ENCODE results near the gene GYG2. TPM values are rescaled to one million over a fixed set of nuclear protein-coding genes. Genes with fewer than 3 reads are reported as not detected.
A peak's percentile ranks its signal among the peaks of the same experiment; 100 is the strongest.
"Not testable (repeated sequence)": the region's sequence is repeated elsewhere in the genome, so short reads cannot be mapped to it uniquely, and the experiment has no call there.

GYG2 gene
- total RNA-seq, 1 donor from 2014 or later = 75.6 TPM

GRCh38 chrX:2917767-2918166 is 89.0 kb downstream of the GYG2 start:
- no peak for DNase-seq (ENCODE audit: low read depth, low spot score)
- H3K36me3 Mint-ChIP-seq (ENCODE audit: low read depth) = peaks cover 25% of the 10 kb centered on the region
- peaks cover 7% of the 10 kb centered on the region for H3K9me3 Mint-ChIP-seq
- peaks cover 22% of the 10 kb centered on the region for H3K4me1 Mint-ChIP-seq
- no peak overlapping the region for H3K4me3 Mint-ChIP-seq
- no peaks in the 10 kb centered on the region for H3K27me3 Mint-ChIP-seq (ENCODE audit: low read depth)
- TF ChIP-seq CTCF (conservative IDR thresholded peaks at IDR 0.05) = no peak
- no peak overlapping the region for H3K27ac Mint-ChIP-seq (ENCODE audit: unreplicated experiment)

DNA sequence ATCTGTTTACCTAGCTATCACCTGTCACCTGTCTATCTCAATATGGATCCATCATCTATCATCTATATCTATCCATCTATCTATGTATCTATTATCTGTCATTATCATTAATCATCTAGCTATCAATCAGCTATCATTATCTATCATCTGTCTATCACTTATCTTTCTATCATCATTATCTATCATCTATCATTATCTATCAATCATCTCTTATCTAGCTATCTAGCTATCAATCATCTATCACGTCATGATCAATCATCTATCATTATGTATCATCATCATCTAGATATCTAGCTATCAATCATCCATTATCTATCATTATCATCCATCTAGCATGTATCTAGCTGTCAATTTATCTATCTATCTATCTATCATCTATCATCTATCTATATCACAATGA is 92.5 kb downstream of the GYG2 start:
- no peak overlapping the region for H3K4me3 Mint-ChIP-seq
- H3K27me3 Mint-ChIP-seq (ENCODE audit: low read depth) = no peaks in the 10 kb centered on the region
- peaks cover 10% of the 10 kb centered on the region for H3K4me1 Mint-ChIP-seq
- H3K27ac Mint-ChIP-seq (ENCODE audit: unreplicated experiment) = no peak overlapping the region
- peaks cover 16% of the 10 kb centered on the region for H3K36me3 Mint-ChIP-seq (ENCODE audit: low read depth)
- TF ChIP-seq CTCF (conservative IDR thresholded peaks at IDR 0.05) = no peak
- peaks cover 3% of the 10 kb centered on the region for H3K9me3 Mint-ChIP-seq
- DNase-seq (ENCODE audit: low read depth, low spot score) = no peak

GRCh38 chrX:2921750-2922149 is 93.0 kb downstream of the GYG2 start:
- Mint-ChIP-seq H3K36me3 (ENCODE audit: low read depth) (peaks cover 14% of the 10 kb centered on the region), H3K4me3 (no peak overlapping the region), H3K9me3 (peaks cover 3% of the 10 kb centered on the region), H3K27me3 (ENCODE audit: low read depth) (no peaks in the 10 kb centered on the region), H3K4me1 (peaks cover 16% of the 10 kb centered on the region), H3K27ac (ENCODE audit: unreplicated experiment) (no peak overlapping the region)
- TF ChIP-seq CTCF (conservative IDR thresholded peaks at IDR 0.05) = no peak
- no peak for DNase-seq (ENCODE audit: low read depth, low spot score)

DNA sequence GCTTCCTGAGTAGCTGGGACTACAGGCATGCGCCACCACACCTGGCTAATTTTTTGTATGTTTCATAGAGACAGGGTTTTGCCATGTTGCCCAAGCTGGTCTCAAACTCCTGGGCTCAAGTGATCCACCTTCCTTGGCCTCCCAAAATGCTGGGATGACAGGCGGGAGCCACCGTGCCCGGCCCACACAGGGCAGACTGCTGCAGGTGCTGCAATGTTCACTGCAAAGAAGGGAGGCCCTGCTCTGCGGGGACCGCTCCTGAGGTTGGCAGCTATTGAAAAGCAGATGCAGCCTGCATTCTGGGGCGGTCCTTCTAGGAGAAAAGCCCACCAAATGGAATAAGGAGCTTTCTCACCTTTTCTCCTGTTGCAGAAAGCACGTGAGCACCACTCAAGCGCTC is 95.4 kb downstream of the GYG2 start:
- H3K27ac Mint-ChIP-seq (ENCODE audit: unreplicated experiment) = no peak overlapping the region
- TF ChIP-seq CTCF (conservative IDR thresholded peaks at IDR 0.05) = no peak
- H3K9me3 Mint-ChIP-seq = peaks cover 6% of the 10 kb centered on the region
- H3K4me3 Mint-ChIP-seq = no peak overlapping the region
- no peak for DNase-seq (ENCODE audit: low read depth, low spot score)
- H3K4me1 Mint-ChIP-seq = peaks cover 26% of the 10 kb centered on the region
- H3K27me3 Mint-ChIP-seq (ENCODE audit: low read depth) = no peaks in the 10 kb centered on the region
- peaks cover 18% of the 10 kb centered on the region for H3K36me3 Mint-ChIP-seq (ENCODE audit: low read depth)

DNA sequence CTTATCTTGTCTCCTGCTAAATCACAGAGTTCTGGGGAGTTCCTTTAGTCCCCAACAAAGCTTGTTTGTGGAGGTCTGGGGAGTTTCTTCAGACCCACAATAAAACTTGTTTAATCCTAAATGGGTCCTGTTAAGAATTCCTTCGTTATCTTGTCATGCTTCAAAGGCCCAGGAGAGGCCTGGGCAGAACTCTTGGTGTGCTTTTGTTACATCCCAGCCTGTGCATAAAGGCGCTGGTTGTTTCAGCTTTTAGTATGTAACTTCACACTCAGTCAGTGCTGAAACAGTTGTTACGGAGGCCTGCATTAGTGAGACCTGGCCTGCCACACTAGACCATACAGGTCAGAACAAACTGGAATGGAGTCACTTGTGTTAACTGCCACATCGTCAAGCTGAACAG is 97.5 kb downstream of the GYG2 start:
- H3K9me3 Mint-ChIP-seq; H3K27ac Mint-ChIP-seq (ENCODE audit: unreplicated experiment); H3K27me3 Mint-ChIP-seq (ENCODE audit: low read depth); DNase-seq (ENCODE audit: low read depth, low spot score): not testable (repeated sequence)
- Mint-ChIP-seq H3K4me1 (peaks cover 24% of the 10 kb centered on the region), H3K36me3 (ENCODE audit: low read depth) (peaks cover 18% of the 10 kb centered on the region), H3K4me3 (peak overlapping the region; percentile 71)

GRCh38 chrX:2926664-2927275 is 98.0 kb downstream of the GYG2 start:
- Mint-ChIP-seq H3K4me1 (peaks cover 23% of the 10 kb centered on the region), H3K9me3 (peaks cover 6% of the 10 kb centered on the region), H3K4me3 (peak overlapping the region; percentile 71), H3K27me3 (ENCODE audit: low read depth) (no peaks in the 10 kb centered on the region), H3K36me3 (ENCODE audit: low read depth) (peaks cover 19% of the 10 kb centered on the region), H3K27ac (ENCODE audit: unreplicated experiment) (no peak overlapping the region)
- TF ChIP-seq CTCF (conservative IDR thresholded peaks at IDR 0.05) = no peak
- no peak for DNase-seq (ENCODE audit: low read depth, low spot score)
